ENCODE results near the gene ROBO2. TPM values are rescaled to one million over a fixed set of nuclear protein-coding genes. Genes with fewer than 3 reads are reported as not detected.
A peak's percentile ranks its signal among the peaks of the same experiment; 100 is the strongest.

ROBO2 gene
- polyA plus RNA-seq, 1 donor from 2014 or later: 55.5 TPM

- peak overlapping the region; percentile 36 for H3K4me2 ChIP-seq (ENCODE audit: low read length)
- no peaks in the 10 kb centered on the region for H3K9me2 ChIP-seq (ENCODE audit: insufficient read depth, low read length)
- no peaks in the 10 kb centered on the region for H3K27me3 ChIP-seq (ENCODE audit: insufficient read depth, low read depth, low read length)
- peak overlapping the region; percentile 32 for H3K4me3 ChIP-seq (ENCODE audit: low read length)
- peak; percentile 59 for TF ChIP-seq EP300 (conservative IDR thresholded peaks at IDR 0.05; ENCODE audit: poor library complexity, severe bottlenecking)
- TF ChIP-seq TAF1 (IDR thresholded peaks at IDR 0.05; ENCODE audit: low read depth): no peak
- peaks cover 2% of the 10 kb centered on the region for H3F3A ChIP-seq (ENCODE audit: insufficient read depth, low read length, poor library complexity, severe bottlenecking)
- H2AFZ ChIP-seq (ENCODE audit: low read depth, low read length): no peak overlapping the region
- no peaks in the 10 kb centered on the region for H3K9me3 ChIP-seq (ENCODE audit: low read length)
- H4K20me1 ChIP-seq (ENCODE audit: insufficient read depth): no peaks in the 10 kb centered on the region
- H3K9ac ChIP-seq (ENCODE audit: low read length): no peak overlapping the region
- no peaks in the 10 kb centered on the region for H3K79me2 ChIP-seq (replicated peaks; ENCODE audit: insufficient read depth, low read length)
- peak overlapping the region; percentile 45 for H3K27ac ChIP-seq (ENCODE audit: low read length)
- no peaks in the 10 kb centered on the region for H3K36me3 ChIP-seq (ENCODE audit: insufficient read depth, low read length)
These were observed 110.1 kb downstream of the ROBO2 start for GRCh38 chr3:77150028-77150427.

- H3F3A ChIP-seq (ENCODE audit: insufficient read depth, low read length, poor library complexity, severe bottlenecking): peaks cover 2% of the 10 kb centered on the region
- H3K4me3 ChIP-seq (ENCODE audit: low read length): no peak overlapping the region
- no peaks in the 10 kb centered on the region for H3K27me3 ChIP-seq (ENCODE audit: insufficient read depth, low read depth, low read length)
- no peaks in the 10 kb centered on the region for H3K9me3 ChIP-seq (ENCODE audit: low read length)
- no peaks in the 10 kb centered on the region for H3K79me2 ChIP-seq (replicated peaks; ENCODE audit: insufficient read depth, low read length)
- H3K4me2 ChIP-seq (ENCODE audit: low read length): no peak overlapping the region
- TF ChIP-seq EP300 (conservative IDR thresholded peaks at IDR 0.05; ENCODE audit: poor library complexity, severe bottlenecking): no peak
- TF ChIP-seq EZH2 (IDR thresholded peaks at IDR 0.05; ENCODE audit: borderline replicate concordance, insufficient read depth, low read length, poor library complexity, severe bottlenecking): no peak
- TF ChIP-seq RAD21 (conservative IDR thresholded peaks at IDR 0.05): no peak
- no peak for TF ChIP-seq TAF1 (IDR thresholded peaks at IDR 0.05; ENCODE audit: low read depth)
- TF ChIP-seq SMC3 (conservative IDR thresholded peaks at IDR 0.05; ENCODE audit: poor library complexity): no peak
- no peak for TF ChIP-seq POLR2AphosphoS5 (IDR thresholded peaks at IDR 0.05)
- TF ChIP-seq CTCF (IDR thresholded peaks at IDR 0.05; ENCODE audit: poor library complexity, severe bottlenecking): no peak
- TF ChIP-seq REST (IDR thresholded peaks at IDR 0.05; ENCODE audit: borderline replicate concordance): no peak
- no peak for TF ChIP-seq MXI1 (conservative IDR thresholded peaks at IDR 0.05; ENCODE audit: poor library complexity, severe bottlenecking)
- no peak overlapping the region for H2AFZ ChIP-seq (ENCODE audit: low read depth, low read length)
- H3K27ac ChIP-seq (ENCODE audit: low read length): peak overlapping the region; percentile 45
- no peaks in the 10 kb centered on the region for H4K20me1 ChIP-seq (ENCODE audit: insufficient read depth)
- H3K36me3 ChIP-seq (ENCODE audit: insufficient read depth, low read length): no peaks in the 10 kb centered on the region
- H3K9ac ChIP-seq (ENCODE audit: low read length): no peak overlapping the region
- no peaks in the 10 kb centered on the region for H3K9me2 ChIP-seq (ENCODE audit: insufficient read depth, low read length)
These were observed 110.9 kb downstream of the ROBO2 start for GRCh38 chr3:77150759-77151158.
